Epidermal melanocyte (primary cell): Measurements from ENCODE around the gene KLHL29.

Source experiments
- DNase-seq: peaks from one replicate; pipeline ENCODE4 v3.0.0; 2011; ENCODE audit warnings: low spot score; ENCODE audit not compliant: insufficient read length

KLHL29 gene

GRCh38 chr2:23627236-23628009 lies 242.4 kb downstream of the KLHL29 start:
- DNase-seq, result no peak

GRCh38 chr2:23628926-23629771 lies 244.2 kb downstream of the KLHL29 start:
- no peak for DNase-seq

- no peak for DNase-seq
Measured at GRCh38 chr2:23629772-23630480, 244.9 kb downstream of the KLHL29 start.

GRCh38 chr2:23630961-23631360 lies 246.0 kb downstream of the KLHL29 start:
- no peak for DNase-seq

- no peak for DNase-seq
Measured at GRCh38 chr2:23631389-23631788, 246.4 kb downstream of the KLHL29 start.

GRCh38 chr2:23632386-23632785 lies 247.4 kb downstream of the KLHL29 start:
- DNase-seq, result no peak

DNA sequence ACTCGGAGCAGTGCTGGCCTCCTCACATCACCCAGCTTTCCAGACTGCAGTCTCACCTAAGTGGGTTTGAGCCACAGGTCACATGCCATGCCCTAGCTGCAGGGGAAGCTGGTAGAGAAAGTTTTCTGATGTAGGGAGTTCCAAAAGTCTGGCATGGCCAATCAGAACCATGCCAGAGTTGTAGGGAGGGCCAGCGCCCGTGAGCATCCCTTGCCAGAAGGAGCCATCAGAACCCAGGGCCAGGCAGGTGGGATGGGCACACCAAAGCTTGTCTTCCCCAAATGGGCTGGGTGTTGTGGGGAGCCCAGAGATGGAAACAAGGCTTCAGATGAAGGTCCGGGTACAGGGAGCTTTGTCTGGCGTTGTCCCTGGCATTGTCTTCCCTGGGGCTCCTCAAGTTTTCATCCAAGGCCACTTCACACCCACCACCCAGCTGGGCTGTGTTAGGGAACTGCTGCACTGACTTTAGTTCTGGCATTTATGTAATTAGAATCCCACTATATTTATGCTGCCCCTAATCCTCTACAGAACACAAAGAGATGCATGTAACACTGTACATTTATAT lies 247.9 kb downstream of the KLHL29 start:
- no peak for DNase-seq

- DNase-seq, result no peak
Measured at GRCh38 chr2:23633966-23634365, 249.0 kb downstream of the KLHL29 start.

GRCh38 chr2:23635442-23636340 lies 250.7 kb downstream of the KLHL29 start:
- no peak for DNase-seq

- DNase-seq, result no peak
Measured at GRCh38 chr2:23636426-23636825, 251.4 kb downstream of the KLHL29 start.

DNA sequence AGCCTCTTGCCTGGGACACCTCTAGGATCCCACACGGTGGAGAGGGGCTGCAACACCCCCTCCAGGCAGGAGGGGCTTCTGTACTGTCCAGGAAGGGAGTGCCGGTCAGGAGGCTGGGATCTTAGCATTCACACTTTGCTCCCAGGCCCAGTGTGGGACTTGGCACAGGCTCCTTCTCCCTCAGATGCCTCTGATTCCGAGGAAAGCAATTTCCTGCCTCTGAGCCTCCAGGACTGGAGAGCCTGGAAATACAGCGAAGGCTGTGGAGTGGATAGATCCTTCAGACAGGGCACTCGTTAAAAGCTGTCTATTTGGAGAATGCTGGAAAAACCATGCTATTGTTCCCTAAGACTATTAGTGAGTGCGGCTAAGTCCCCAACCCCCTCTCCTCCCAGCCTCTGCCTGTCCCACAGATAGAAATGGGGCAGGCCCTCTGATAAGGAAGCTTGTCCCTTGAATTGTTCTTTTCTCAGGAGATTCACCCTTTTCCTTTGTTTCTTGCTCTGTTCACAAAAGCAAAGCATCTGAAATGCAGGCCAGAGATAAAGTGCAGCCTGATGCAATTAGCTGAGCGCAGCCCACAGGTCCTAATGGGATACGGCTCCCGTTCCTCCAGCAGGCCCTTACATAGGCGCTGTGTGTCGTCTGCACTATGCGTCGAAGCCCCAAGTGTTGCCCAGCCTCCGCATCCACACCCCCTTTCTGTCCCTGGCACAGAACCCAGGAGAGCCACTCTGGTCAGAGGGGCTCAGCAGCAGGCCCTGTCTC lies 252.2 kb downstream of the KLHL29 start:
- DNase-seq, result no peak

DNA sequence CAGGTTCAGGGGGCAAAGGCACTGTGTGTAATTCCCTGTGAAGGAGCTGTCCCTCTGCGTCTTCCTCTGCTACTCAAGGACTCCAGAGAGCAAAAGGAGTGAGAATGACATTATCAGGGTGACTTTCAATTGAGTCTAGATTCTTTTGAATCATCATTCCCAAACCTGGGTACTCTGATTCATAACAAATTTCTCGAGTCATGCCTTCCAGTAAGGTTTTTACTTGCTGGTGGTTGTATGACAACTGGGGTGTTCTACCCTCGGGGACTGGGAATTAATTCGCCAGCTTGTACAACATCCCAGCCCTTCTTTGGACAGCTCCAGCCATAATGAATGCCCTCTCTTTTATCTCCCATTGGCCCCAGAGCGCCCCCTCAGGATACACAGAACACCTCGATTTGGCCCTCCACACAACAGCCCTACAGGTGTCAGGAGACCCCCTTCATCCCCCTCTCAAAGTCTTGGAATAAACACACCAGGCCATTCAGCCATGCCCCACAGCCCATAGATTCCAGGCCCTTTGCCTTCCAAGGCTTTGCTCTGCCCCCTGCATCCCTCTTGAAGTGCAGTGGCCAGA lies 254.5 kb downstream of the KLHL29 start:
- DNase-seq, result no peak

- no peak for DNase-seq
Measured at GRCh38 chr2:23640711-23641110, 255.7 kb downstream of the KLHL29 start.

GRCh38 chr2:23642516-23642915 lies 257.5 kb downstream of the KLHL29 start:
- DNase-seq, result no peak

DNA sequence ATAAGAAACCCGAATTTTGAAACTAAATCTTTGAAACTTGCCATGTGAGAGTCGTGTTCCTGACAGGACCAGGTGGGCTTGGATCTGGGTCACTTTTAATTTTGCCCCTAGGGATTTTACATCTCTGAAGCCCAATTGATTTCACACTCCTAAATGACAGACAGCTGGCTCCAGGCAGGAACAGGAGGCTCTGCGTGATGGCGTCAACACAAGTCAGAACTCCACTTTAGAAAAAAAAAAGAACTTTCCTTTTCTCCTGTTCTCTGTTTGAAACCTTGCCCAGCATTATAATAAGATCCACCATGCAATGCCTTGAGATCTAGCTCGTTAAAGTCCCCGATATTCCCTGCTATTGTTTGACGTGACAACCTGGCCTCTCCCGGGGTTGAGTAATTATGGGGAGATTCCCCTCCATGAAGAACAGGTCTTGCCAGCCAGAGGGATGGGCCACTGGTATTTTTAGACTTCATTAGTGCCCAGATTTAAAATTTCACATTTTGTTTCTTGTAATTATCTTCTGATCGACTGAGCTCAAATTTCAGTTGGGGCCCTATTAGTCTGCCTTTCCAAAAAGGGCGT lies 260.3 kb downstream of the KLHL29 start:
- no peak for DNase-seq

- no peak for DNase-seq
Measured at GRCh38 chr2:23647563-23647962, 262.6 kb downstream of the KLHL29 start.

- no peak for DNase-seq
Measured at GRCh38 chr2:23649303-23649702, 264.3 kb downstream of the KLHL29 start.

DNA sequence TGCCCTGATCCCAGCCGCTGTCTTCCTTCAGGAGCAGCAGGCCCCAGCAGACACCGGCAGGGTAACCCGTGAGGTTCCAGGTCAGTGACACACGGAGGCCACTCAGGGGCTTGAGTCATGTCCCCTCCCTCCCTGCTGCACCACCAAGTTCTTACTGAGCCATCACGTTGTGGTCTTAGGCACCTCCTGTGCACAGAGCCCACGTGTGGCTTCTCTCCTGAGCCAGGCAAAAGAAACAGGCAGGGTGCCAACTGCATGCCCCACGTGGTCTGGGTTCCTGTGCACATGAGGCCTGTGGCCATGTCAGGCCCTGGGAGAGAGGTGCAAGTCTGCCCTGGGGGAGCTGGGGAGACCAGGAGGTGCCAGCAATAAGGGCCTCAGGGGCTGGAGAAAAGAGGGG lies 264.8 kb downstream of the KLHL29 start:
- DNase-seq, result no peak
